GM18873 (cell line): ENCODE results near the gene TRPC6.

Experiments
- ATAC-seq: cut with Tn5 transposase; IDR thresholded peaks from one replicate; pipeline ENCODE4 v1.9.1; 2021; ENCODE audit warnings: mild to moderate bottlenecking, moderate library complexity, moderate number of reproducible peaks; ENCODE audit not compliant: unreplicated experiment, low FRiP score

Gene TRPC6

DNA sequence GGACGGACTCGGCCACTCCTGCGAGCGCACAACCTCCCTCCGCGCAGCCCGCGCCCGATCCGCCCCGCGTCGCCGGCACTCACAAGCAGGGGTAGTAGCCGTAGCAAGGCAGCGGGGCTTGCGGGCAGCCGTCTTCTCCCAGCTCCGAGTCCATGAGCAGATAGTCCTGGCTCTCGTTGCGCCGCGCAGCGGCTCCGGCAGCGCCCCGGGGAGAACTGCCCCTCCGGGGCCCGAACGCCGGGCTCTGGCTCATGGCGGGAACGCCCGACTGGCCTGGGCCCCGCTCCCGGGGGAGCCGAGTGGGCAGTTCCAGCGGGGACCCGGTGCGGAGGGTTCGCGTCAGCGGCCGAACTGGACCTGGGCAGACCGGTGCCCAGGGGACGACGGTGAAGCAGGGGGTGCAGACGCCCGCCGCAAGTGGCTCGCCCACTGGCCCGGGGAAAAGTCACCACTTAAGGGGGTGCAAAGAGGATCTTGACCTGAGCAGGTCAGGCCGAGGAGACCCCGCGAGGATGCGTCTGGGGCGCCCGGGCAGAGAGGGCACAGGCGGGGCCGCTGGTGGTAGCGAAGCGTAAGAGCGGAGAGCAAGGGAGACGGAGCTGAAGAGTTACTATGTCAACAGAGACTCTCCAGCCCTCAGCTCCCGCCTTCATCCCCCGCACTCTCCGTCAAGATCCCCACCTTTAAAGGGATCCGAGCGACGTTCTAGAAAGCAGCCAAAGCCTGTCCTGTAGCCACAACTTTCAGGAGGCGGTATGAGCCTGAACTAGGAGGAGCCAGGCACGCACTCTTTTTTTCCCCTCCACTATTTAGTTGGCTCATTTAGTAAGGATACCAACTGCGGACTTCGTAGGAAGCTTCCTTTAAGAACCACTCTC is at the start of gene TRPC6:
TSS of gene TRPC6 (minus strand) at position 757 of the 878 bp plus-strand sequence. CDS start at position 253, 504 bp downstream.
- ATAC-seq: no peak

DNA sequence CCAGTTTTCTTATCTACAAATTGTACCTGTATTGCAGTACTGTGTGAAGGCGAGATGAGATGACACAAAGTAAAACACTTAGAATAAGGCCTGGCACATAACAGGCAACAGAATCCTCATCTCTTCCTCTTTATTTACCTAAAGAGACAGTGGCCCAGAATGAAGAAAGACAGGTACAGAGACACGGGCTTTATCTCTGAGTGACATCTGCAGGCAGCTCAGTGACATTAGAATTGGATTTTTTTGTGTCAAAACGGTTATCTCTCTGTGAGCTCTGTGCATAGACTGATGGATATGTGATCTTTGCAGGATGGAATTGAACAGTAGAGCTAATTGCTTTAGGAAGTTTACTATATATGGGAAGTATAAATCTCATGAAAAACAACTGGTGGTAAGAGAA is 36.2 kb upstream of the TRPC6 start:
- ATAC-seq: no peak

DNA sequence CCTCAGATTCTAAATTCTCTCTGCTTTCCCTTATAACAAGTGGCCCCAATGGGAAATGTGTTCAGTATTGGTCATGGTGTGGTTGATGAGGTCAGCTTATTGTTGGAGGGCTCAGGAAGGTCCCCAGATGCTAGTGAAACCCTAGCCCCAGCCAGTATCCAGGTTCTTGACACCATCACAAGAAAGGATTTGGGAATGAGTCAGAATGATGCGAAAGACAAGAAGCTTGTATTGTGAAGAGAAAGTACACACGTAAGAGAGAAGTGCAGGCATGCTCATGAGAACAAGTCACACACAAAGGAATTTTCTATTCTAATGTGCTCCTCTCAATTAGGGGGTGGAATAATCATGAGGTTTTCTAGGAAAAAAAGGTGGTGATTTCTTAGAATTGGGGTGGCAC is 34.9 kb upstream of the TRPC6 start:
- no peak for ATAC-seq

DNA sequence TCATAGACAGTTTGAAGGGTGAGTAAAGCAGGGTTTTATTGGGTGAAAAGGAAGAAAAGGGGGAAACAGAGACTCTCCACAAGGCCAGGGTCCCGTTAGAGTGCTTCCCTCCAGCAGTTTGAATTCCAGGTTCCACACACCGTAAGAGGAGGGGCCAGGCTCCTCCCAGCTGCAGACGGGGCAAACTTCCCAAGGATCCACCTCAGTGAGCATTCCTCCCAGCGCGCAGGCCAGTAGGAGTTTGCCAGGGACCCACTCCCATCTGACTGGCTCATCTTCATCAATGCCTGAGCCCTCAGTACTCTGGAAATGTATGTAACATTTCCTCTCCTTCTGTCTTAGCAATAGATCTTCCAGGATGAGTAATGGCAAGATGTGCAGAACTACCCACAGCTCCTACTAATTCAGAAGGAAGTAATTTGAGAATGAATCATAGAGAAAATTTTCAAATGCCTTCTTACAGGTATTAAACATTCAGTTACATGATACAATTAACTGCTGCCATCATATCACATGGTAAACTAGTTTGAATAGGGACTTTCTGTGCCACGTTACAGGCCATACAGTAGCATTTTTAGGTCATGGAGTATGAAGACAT is 34.0 kb upstream of the TRPC6 start:
- ATAC-seq: no peak

DNA sequence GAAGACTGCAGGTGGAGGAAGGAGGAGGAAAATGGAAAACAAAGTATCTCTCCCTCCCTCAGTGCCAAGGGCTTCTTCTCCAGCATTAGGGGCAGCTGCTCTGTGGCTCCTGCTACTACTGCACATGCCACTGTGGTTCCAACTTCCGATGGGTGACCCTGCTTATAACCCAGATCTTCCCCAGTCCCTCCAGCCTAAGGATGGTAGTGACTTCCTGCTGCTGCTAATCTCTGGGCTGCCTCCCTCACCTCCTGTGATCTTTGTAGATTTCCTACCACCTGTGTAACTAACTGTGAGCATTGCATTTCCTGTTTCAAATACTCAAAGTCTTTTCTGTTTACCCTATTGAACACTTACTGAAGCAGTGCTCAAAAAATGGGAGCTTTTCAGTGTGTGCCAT is 28.7 kb upstream of the TRPC6 start:
- ATAC-seq: no peak

DNA sequence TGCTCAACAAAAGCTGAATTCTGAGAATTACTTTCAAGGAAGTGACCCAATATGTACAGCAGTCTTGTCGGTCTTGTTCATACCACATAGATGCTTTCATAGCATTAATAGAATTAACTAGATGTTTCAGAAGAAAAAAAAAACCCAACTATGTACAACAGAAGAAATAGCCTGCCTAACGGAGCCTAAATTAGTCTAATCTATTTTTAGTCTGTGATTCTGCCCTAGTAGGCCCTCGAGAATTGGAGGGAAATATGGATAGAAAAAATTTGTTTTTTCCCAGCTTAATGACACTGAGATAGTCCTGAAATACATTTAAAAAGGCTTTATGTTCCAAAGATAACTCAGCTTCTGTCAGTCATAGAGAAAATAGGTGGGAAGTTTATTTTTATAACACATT is 17.1 kb upstream of the TRPC6 start:
- no peak for ATAC-seq

DNA sequence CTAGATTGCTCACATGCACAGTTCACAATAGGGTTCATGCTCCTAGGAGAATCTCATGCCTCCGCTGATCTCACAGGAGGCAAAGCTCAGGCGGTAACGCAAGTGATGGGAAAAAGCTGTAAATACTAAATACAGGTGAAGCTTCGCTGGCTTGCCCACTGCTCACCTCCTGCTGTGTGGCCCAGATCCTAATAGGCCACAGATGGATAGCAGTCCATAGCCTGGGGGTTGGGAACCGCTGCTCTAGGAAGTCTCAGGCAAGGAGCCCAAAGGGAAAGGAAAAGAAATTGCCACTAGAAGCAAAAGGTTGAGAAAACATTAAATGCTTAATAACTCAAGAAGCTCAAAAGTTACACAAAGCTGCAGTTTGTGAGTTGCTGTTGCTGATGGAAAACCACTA is 3.2 kb upstream of the TRPC6 start:
- no peak for ATAC-seq

DNA sequence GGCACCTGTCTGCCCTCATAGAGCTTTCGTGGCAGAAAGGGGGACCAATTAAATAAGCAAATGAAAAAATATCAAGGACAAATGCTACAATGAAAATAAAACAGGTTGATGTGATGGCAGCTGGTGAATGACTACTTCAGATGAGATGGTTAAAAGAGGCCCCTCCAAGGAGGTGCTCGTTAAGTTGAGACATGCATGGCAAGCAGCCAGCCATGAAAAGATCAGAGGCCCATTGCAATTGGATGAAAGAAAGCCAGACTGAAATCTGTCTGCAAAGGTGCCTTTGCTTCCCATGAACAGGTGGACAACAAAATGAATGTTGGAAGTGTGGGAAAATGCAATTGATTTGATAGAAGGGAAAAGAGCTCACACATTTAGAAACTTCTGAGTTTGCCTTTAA is 848 bp upstream of the TRPC6 start:
- no peak for ATAC-seq

DNA sequence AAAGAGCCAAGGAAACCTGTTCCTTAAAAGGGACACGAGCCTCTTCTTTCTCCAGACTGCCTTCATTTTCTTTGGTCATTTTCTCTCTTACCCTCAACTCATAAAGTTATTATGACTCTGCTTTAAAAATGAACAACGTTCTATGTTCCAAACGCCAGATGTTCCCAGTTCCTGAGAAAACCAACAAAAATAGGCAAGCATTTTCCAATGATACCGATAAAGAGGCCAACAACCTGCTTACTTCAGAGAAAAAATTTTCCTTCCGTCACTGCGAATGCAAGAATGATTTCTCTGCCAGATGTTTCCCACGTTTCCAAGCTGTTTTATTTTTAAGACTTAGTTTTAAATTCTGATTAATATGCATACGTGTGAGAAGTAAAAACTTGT is 315 bp upstream of the TRPC6 start:
- no peak for ATAC-seq

DNA sequence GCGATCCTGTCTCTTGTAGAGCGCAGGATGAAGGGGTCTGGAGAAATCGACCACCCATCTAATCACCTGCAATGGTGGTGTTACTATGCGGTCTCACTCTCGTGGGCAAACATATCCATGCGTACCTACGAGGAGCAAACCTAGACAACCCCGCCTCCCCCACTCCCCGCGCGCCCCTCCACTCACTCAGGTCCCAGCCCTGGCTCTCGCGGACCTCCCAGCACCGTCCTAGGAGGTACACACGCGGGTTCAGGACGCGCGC is 887 bp downstream of the TRPC6 start:
- no peak for ATAC-seq

DNA sequence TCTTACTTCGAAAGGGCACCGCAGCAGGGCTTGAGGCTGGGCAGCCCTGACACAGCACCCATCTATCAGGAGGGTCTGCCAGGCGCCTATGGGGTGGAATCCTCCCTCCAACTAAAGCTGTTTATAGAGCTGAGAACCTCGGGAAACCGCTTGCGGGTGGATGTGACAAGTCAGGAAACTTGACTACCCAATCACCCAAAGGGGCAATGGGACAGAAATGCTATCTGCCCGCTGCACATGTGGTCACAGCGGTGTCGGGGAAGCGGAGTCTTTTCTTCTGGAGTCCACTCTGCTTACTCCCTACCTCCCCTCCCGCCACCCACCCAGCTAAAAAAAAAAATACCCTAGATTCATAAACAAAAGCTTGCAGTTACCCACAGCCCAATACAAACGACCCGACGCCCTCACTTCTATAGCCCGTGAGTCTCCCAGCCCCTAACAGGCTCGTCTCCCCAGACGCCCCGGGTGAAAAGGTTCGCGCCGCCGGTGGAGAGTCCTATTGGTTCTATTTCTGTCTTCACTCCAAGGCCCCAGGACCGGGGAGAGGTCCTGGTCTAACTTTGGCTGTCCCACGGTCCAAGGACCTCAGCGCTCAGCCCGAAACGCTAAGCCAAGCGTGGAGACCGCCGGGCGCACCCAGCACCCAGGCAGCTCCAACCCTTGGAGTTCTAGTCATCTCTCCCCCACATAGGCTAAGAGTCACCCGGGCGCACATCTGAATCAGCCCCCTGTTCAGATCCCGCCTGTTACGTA is 1.4 kb downstream of the TRPC6 start:
- ATAC-seq: no peak

DNA sequence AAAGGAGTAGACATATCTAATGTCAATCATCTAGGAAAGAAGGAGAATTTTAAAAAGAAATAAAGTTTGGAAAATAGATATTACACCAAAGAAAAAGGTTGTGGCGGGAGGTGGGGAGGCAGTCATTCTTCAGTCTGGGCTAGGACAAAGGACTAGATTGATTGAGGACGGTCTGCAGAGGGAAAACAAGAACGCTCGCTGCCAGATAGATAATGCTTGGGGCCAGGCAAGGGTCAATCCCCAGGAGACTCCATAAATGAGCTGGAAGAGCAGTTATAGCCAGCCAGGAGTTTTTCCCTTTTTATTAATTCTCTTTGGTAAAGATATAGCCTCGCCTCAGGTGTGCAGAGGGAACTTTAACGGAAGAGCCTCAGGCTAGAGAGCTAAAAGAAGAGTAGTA is 6.3 kb downstream of the TRPC6 start:
- ATAC-seq: no peak

DNA sequence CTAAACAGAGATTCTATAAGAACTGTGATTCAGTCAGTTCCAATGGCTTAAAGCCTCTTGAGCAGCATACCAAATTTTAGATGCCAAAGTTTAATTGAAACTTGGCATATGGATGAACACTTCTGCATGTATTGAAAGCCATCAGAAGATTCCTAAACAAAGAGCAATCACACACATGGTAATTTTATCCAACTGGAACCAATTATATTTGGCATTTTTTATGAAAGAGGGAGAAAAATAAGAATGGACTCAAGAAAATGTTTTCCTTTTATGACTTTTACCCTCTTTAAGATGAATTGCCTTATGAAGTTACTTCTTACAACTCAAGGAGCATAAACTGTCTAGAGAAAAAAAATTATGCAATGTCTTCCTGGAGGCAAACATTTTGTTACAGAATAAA is 7.4 kb downstream of the TRPC6 start:
- no peak for ATAC-seq

DNA sequence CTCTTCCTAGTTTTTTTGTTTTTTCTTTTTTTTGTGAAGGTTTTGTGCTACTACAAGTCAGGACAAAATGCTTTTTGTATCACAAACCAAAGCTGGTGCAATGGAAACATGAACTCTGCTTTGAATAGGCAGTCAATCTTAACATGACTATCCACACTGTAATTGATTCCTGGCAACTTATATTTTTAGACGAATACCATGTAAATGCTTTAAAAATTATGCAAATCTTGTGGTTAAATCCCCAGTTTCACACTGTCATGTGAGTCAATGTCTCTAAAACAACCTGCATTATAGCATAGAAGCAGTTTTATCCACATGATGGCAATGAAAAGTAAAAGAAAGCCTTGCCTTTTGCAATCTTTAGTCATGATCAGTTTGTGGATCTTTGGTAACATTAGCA is 8.9 kb downstream of the TRPC6 start:
- ATAC-seq: no peak

DNA sequence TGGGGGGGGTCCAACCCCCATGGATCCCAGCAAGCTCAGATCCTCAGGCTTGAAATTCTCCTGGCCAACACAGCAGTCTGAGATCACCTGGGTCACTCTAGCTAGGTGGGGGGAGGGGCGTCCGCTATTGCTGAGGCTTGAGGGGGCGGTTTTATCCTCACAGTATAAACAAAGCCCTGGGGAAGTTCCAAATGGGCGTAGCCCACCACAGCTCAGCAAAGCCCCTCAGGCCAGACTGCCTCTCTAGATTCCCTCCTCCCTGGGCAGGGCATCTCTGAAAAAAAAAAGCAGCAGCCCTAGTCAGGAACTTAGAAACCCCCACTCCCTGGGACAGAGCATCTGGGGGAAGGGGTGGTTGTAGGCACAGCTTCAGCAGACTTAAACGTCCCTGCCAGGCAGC is 16.7 kb downstream of the TRPC6 start:
- no peak for ATAC-seq

DNA sequence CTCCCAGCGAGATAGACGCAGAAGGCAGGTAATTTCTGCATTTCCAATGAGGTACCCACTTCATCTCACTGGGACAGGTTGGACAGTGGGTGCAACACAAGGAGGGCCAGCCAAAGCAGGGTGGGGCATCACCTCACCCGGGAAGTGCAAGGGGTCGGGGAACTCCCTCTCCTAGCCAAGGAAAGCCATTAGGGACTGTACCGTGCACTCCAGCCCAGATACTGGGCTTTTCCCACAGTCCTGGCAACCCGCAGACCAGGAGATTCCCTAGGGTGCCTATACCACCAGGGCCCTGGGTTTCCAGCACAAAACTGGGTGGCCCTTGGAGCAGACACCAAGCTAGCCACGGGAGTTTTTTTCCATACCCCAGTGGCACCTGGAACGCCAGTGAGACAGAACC is 17.2 kb downstream of the TRPC6 start:
- no peak for ATAC-seq

DNA sequence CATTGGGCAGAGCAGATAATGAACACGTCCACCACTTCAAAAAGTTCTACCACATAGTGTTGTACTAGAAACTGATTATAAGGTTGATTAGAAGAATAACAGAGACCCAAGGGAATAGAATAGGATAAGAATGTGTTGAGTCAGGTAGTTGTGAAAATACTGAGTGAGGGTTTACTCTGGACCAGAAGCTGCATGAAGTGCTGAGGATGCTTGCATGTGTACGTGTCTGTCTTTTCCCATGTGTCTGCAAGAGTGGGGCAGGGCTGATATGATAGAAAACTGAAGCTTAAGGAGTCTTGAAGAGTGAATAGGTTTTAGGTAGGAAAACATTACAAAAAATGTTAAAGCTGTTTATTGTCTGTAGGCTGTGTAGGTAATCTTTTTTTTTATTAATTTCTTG is 20.6 kb downstream of the TRPC6 start:
- ATAC-seq: no peak

DNA sequence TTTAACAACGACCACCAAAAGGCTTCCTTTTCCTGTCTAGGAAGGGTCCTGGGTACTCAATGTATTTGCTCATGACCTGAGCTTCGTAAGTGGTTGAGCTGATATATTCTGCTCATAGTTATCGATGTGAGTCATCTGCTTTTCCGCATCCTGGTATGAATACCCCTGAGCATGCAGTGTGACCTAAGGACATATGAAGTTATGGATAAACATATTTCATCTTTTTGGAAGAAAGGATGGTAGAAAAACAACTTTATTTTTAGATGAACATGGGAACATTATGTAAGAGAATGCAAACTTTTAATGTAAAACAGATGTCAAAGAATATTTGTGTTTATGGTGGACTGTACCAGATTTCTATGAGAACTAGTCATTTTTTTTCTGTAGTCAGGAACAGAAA is 28.4 kb downstream of the TRPC6 start:
- no peak for ATAC-seq

DNA sequence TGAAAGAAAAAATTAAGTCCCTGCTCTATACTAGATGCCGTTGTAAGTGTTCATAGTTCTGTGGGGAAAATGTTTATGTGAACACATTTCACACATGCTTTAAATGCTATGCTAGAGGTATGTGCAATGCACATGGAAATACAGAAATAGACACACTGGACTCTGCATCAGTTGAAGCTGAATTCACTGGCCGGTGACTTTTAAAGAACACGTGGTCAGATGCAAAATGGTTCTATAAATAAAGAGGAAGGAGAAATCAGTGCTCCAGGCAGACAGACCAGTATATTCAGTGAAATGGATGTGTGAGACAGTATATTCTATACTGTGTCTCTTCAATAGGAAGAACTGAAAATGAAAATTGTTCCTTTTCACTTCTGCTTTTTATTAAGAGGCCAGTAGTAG is 29.9 kb downstream of the TRPC6 start:
- peak; percentile 89 for ATAC-seq

DNA sequence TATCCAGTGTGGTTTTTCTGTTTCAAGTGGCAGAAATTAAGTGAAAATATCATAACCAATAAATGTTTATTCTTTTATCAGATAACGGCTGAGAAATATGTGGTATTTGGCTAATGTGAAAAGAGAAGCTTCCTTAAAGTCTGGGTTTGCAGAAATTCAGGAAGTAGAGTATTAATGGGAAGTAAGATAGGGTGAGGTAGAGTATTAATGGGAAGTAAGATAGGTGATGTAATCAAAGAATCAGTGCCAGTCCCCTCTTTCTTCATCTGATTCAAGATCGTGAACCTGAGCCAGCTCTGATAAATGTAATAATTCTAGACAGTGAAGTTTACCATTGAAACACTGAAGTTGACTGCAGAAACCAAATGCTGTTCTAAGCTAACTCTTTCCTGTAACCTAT is 30.9 kb downstream of the TRPC6 start:
- no peak for ATAC-seq

DNA sequence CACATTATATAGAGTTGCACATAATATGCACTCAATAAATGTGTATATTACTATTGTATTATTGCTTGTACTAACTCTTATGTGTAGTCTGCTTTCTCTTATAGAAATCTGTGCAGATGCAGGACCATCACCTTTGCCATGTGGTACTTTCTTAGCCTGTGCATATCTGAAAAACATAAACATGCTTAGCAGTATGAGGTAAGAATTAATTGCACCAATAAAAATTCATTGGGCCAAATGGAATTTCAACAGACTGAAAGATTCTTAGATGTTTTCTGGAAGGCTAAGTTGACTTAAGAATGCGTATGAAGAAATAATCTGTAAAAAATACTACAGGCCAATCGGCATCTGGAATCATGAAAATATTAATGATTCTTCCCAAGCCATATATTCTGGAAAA is 55.3 kb downstream of the TRPC6 start:
- no peak for ATAC-seq
